Coronary artery (tissue), 2 donors: ENCODE measurements around the gene CHTF18.

Experiments used
- DNase-seq: peaks from one replicate; pipeline ENCODE4 v3.0.0-alpha.2; 2017; ENCODE audit warnings: low spot score
- H3K27ac ChIP-seq, 2 donors: fragments of 200-600 bp; sonication (generic); one replicate each; pipeline ENCODE4 v1.5.1; 2016 to 2019
- H3K4me3 ChIP-seq: fragments of 200-600 bp; sonication (generic); 2 replicates; pipeline ENCODE4 v1.5.1; 2016; ENCODE audit warnings: mild to moderate bottlenecking, moderate library complexity
- CTCF ChIP-seq: fragments of 200-600 bp; sonication (generic); IDR thresholded peaks from one replicate; pipeline ENCODE4 v1.5.1; 2019; ENCODE audit warnings: antibody characterized with exemption

The CHTF18 gene

GRCh38 chr16:813204-813915, 24.9 kb downstream of the CHTF18 start:
- Histone ChIP-seq H3K27ac (no peak overlapping the region), H3K4me3 (peak overlapping the region; percentile 54)
- no peak for DNase-seq
- no peak for TF ChIP-seq CTCF

DNA sequence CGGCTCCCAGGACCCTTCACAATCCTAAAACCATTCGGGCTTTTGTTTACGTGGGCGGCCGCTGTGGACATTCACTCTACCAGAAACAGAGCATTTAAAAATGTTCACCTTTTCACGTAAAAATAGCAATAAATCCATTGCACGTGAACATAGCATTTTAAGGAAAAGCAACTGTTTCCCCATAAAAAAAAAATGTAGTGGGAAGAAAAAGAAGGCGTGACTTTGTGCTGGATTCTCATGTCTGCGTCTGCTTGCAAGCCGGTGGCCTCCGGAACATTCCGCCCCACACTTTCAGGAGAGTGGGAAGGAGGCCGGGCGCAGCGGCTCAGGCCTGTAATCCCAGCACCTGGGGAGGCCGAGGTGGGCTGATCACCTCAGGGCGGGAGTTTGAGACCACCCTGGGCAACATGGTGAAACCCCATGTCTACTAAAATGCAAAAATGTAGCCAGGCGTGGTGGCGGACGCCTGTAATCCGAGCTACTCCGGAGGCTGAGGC, 25.5 kb downstream of the CHTF18 start:
- no peak for DNase-seq
- H3K4me3 ChIP-seq, result peak overlapping the region; percentile 54
- no peak for TF ChIP-seq CTCF
- no peak overlapping the region for H3K27ac ChIP-seq

DNA sequence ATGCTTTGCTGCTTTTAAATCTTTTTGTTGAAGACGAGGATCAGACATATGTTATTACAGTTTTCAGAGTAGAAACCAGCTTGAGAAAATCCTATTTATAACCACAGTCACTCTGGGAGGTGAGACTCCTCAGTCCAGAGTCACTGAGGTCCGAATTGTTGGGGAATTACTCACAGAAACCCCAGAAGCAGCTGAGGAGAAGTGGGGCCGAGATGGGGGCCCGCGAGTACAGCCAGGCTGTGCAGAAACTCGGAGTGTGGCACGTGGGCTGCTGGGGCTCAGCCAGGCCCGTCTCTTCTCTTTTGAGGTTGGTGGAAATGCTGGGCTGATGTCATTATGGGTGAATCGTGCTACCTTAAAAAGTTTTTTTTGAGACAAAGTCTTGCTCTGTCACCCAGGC, 26.6 kb downstream of the CHTF18 start:
- Histone ChIP-seq H3K4me3 (no peak overlapping the region), H3K27ac (no peak overlapping the region)
- no peak for DNase-seq
- TF ChIP-seq CTCF, result no peak

DNA sequence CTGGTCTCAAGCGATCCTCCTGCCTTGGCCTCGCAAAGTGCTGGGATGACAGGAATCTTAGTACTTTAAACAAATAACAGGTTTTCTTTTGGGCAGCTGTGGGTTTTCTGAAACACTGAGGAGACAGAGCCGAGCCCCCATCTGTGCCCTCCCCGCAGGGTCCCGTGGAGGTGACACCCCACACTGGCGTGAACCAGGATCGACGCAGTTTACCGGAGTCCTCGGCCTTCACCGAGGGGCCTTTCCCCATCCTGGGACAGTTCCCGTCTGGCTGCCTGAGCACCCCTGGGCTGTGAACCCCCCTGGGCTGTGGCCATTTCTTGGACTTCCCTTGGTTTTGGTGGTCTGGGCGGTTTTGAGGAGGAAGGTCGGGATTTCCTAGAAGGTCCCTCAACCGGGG, 27.4 kb downstream of the CHTF18 start:
- DNase-seq, result no peak
- no peak overlapping the region for H3K4me3 ChIP-seq
- no peak overlapping the region for H3K27ac ChIP-seq
- no peak for TF ChIP-seq CTCF

- Histone ChIP-seq H3K27ac (no peak overlapping the region), H3K4me3 (no peak overlapping the region)
- no peak for DNase-seq
- no peak for TF ChIP-seq CTCF
Observed at GRCh38 chr16:817001-817906, 28.8 kb downstream of the CHTF18 start.

GRCh38 chr16:818132-818531, 29.7 kb downstream of the CHTF18 start:
- DNase-seq, result no peak
- TF ChIP-seq CTCF, result no peak
- H3K27ac ChIP-seq, result no peak overlapping the region
- no peak overlapping the region for H3K4me3 ChIP-seq
